DND-41 (cell line): Measurements from ENCODE around the gene OR14A2.

Source experiments
- CTCF ChIP-seq: IDR thresholded peaks from 2 replicates; pipeline ENCODE4 v1.5.1; 2012; ENCODE audit warnings: borderline replicate concordance, low read length, moderate library complexity, mild to moderate bottlenecking; ENCODE audit not compliant: poor library complexity, severe bottlenecking; ENCODE audit errors: extremely low read depth
- EZH2 ChIP-seq: IDR thresholded peaks from 3 replicates; pipeline ENCODE4 v1.6.1; 2012; ENCODE audit warnings: borderline replicate concordance, low read depth, mild to moderate bottlenecking, moderate library complexity, low read length, inconsistent platforms; ENCODE audit not compliant: severe bottlenecking

GRCh38 chr1:247748041-247748440, at the start of gene OR14A2:
- TF ChIP-seq CTCF, result no peak
- TF ChIP-seq EZH2, result no peak
